H7 (cell line): ENCODE data around the gene KLF6. TPM values are rescaled to one million over a fixed set of nuclear protein-coding genes. Genes with fewer than 3 reads are reported as not detected.

Experiments used
- DNase-seq: peaks from one replicate; pipeline ENCODE4 v3.0.0; 2012
- H3K27me3 ChIP-seq: 2 replicates; pipeline ENCODE4 v1.6.0; 2011; ENCODE audit warnings: mild to moderate bottlenecking, low read length; ENCODE audit not compliant: control insufficient read depth, insufficient read depth
- H3K36me3 ChIP-seq: replicated peaks from 2 replicates; pipeline ENCODE4 v1.5.1; 2011; ENCODE audit warnings: low read length; ENCODE audit not compliant: control insufficient read depth, insufficient read depth
- H3K4me3 ChIP-seq: 2 replicates; pipeline ENCODE4 v1.5.1; 2011; ENCODE audit warnings: low read depth, mild to moderate bottlenecking, control low read depth, low read length, moderate library complexity; ENCODE audit not compliant: insufficient read depth
- total RNA-seq: library from RNA; depleted of rRNA; stranded (reverse); fragments of >200 nt; shearing (Covaris generic); gene quantifications from 2 replicates; pipeline ENCODE4 v1.2.3, GENCODE V29; 2014

The KLF6 gene
- total RNA-seq, 1 experiment from 2014 or later: 7.6 TPM

DNA sequence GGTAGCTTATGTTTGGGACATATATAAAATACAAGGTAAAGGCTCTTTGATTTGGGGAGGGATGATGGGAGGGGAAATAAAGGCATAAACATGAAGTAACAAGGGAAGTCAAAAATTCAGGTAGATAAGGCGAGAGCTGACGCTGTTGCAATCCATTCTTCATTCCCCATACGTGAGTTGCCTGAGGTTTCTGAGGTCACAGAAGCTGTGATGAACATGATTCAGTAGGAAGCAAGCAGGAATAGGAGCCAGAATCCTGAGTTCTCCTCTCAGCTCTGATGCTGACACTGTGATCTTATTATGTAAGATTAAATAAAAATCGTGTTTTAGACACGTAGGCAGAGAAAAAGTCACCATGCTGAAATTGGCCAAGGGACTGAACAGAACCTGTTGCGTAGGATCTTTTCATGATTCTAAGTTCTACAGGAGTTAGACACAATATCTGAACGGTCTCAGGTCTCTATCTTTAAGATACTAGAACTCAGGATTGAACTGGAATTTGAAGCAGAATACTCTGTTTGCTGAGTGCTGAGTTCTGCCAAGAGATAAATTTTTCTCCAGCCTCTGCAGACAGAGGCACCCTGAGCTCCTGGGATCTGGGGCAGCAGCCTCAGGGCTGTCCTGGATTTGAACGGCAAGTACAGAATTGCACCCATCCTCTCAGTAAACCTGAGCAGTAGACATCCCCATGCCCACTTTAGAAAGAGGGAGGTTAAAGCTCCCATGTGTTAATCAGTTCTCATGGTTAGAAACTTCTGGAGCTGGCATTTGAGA, 21.0 kb downstream of the KLF6 start:
- Histone ChIP-seq H3K4me3 (no peak overlapping the region), H3K36me3 (no peaks in the 10 kb centered on the region), H3K27me3 (no peaks in the 10 kb centered on the region; the same call in 1 of the 2 replicates)
- DNase-seq: no peak

- Histone ChIP-seq H3K4me3 (no peak overlapping the region), H3K27me3 (no peaks in the 10 kb centered on the region; the same call in 1 of the 2 replicates), H3K36me3 (no peaks in the 10 kb centered on the region)
- DNase-seq: no peak
Observed at GRCh38 chr10:3763035-3763456, 22.0 kb downstream of the KLF6 start.

GRCh38 chr10:3762309-3762708, 22.7 kb downstream of the KLF6 start:
- no peak for DNase-seq
- Histone ChIP-seq H3K27me3 (no peaks in the 10 kb centered on the region; the same call in 1 of the 2 replicates), H3K4me3 (no peak overlapping the region), H3K36me3 (no peaks in the 10 kb centered on the region)

GRCh38 chr10:3761904-3762303, 23.1 kb downstream of the KLF6 start:
- no peaks in the 10 kb centered on the region for H3K36me3 ChIP-seq
- no peaks in the 10 kb centered on the region; the same call in 1 of the 2 replicates for H3K27me3 ChIP-seq
- no peak overlapping the region for H3K4me3 ChIP-seq
- DNase-seq: peak; percentile 76

- no peaks in the 10 kb centered on the region; the same call in 1 of the 2 replicates for H3K27me3 ChIP-seq
- no peaks in the 10 kb centered on the region for H3K36me3 ChIP-seq
Observed at GRCh38 chr10:3761021-3761686, 23.9 kb downstream of the KLF6 start.

DNA sequence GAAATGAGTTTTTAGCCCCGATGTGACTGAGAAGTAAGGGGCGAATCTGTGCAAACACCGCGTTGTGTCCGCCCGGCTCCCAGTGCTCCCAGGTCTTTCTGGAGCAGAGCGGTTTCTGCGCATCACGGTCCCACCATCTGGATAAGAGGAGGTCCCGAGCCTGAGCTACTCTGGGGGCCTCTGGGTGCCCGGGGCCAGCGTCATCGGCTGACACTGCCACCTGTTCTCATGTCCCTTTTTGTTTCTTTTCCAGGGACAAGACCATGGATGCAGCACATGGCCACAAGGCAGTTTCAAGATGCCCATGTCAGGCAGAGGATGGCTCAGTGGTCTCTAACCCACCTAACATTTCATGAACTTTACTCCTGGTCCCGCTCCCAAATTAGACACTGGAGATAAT, 24.9 kb downstream of the KLF6 start:
- H3K4me3 ChIP-seq: no peak overlapping the region
- H3K27me3 ChIP-seq: no peaks in the 10 kb centered on the region; the same call in 1 of the 2 replicates
- no peak for DNase-seq
- no peaks in the 10 kb centered on the region for H3K36me3 ChIP-seq

More at GRCh38 chr10:3761021-3761686, 23.9 kb downstream of the KLF6 start:
- no peak for DNase-seq
- no peak overlapping the region for H3K4me3 ChIP-seq

GRCh38 chr10:3759397-3759796, 25.6 kb downstream of the KLF6 start:
- H3K27me3 ChIP-seq: no peaks in the 10 kb centered on the region; the same call in 1 of the 2 replicates

DNA sequence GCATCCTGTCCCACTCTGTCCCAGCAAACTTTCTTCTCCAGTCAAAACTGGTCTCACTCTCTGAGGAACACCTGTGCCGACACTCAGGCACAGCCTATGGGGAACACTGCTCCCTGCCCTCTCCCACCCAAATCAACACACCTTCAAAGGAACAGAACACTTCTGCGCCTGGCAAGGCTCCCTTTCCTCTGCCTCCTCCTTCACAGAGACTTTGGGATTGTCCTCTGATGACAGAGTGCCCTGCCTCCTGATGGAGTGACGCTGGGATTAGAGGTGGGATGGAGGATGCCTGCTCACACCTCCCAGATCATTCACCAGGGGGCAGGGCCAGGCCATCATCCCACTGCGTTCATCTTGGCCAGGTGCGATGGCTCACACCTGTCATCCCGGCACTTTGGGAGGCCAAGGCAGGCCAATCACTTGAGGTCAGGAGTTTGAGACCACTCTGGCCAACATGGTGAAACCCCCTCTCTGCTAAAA, 26.5 kb downstream of the KLF6 start:
- H3K27me3 ChIP-seq: no peaks in the 10 kb centered on the region; the same call in 1 of the 2 replicates
- peak; percentile 55 for DNase-seq

More at GRCh38 chr10:3759397-3759796, 25.6 kb downstream of the KLF6 start:
- no peak overlapping the region for H3K4me3 ChIP-seq
- DNase-seq: no peak
- no peaks in the 10 kb centered on the region for H3K36me3 ChIP-seq

DNA sequence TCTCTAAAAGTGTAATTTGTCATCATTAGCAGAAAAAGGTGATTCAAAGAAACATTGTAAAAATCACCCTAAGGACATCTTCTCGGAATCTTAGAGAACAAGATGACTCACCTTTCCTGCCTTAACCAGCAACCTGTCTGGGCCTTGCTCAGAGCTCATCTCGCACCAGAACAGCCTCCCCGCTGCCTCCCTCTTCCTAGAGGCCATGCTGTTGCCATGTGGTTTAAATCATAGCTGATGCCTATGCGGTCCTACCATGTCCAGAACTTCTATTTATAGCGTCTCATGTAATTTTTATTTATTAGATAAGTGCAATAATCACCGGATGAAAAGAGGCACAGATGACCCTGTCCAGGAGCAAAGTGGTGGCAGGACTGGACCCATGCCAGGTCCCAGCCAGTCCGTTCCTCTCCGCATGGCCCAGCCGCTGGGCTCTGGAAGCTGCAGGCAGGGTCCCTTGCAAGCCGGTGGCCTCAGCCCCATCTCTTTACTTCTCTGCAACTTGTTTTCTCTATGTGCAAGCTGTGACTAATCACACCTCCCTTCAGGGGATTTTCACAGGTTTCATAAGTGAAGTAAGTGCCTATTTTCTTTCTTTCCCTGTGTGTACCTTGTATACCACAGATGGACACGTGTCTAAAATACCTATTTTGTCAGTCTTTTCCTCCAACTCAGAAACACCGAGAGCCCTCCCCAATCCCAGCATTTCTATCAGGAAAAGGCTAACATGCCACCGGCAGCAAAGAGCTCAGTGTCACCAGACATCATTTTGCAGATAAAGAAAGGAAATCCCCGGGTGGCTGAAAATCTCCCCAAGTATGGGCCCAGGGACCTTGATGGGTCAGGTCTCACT, 27.1 kb downstream of the KLF6 start:
- Histone ChIP-seq H3K27me3 (no peaks in the 10 kb centered on the region; the same call in 1 of the 2 replicates), H3K4me3 (no peak overlapping the region), H3K36me3 (no peaks in the 10 kb centered on the region)
- DNase-seq: no peak

More for the DNA sequence above, 26.5 kb downstream of the KLF6 start:
- H3K36me3 ChIP-seq: no peaks in the 10 kb centered on the region
- H3K4me3 ChIP-seq: no peak overlapping the region

DNA sequence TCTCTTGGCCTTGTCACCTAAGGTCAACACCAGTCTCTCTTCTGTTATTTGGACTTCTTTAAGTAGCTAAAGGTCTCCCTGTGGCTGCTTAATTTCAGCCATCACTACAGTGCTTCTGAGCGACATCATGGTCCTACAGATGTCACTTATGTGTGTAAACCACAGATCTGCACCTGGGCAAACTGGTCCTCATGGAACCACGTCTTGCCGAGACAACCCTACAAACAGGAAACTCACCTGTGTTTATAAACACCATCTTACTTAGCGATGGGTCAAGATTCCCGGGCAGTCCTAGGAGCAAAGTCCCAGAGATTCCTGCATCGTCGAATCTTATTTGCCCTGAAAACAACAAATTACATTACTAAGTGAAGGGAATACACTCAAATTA, 27.8 kb downstream of the KLF6 start:
- no peaks in the 10 kb centered on the region; the same call in 1 of the 2 replicates for H3K27me3 ChIP-seq
- H3K36me3 ChIP-seq: no peaks in the 10 kb centered on the region
- H3K4me3 ChIP-seq: no peak overlapping the region
- no peak for DNase-seq

GRCh38 chr10:3756360-3756740, 28.7 kb downstream of the KLF6 start:
- no peak for DNase-seq
- Histone ChIP-seq H3K36me3 (no peaks in the 10 kb centered on the region), H3K4me3 (no peak overlapping the region), H3K27me3 (no peaks in the 10 kb centered on the region; the same call in 1 of the 2 replicates)

DNA sequence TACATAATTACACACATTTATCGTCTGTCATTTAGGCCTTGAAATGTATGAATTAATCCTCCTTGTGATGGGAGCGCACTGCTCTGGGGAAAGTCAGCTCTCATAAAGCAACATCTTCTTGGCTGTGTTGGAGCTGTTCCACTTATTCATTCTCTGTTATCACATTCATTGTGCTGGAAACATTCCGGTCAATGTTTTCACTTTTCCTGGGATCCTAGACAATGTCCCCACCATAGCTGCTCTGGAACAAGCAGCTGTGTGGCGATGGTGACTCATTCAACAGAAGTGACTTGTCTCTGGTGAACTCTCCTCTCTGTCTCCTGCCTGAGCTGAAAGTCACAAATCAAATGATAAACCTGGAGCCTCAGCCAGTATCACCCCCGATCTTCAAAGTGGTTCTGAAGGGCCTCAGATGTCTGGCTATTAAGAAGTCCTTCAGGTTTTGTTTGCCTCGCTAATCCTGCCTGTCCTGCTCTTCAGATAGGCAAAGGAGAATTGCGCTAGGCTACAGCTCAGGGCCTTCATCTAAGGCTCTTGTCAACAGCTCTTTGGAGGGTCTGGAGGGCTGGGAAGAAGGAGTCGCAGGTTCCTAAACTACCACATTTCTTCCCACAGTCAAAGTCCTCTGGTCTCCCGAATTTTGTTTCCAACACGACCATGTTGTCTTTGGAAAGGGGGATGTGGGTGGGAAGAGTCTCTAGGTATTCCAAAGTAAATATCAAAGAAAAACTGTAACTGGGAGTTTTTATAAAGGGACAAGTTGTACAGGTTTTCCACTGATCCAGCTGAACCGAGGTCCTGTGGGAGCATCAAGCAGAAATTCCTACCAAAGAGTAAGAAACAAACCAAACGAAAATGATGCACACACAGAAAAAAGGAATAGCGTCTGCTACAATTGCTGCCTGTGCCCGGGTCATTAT, 29.3 kb downstream of the KLF6 start:
- no peak overlapping the region for H3K4me3 ChIP-seq
- DNase-seq: no peak
- H3K27me3 ChIP-seq: no peaks in the 10 kb centered on the region; the same call in 1 of the 2 replicates
- H3K36me3 ChIP-seq: no peaks in the 10 kb centered on the region

GRCh38 chr10:3754727-3755439, 30.1 kb downstream of the KLF6 start:
- no peak for DNase-seq
- Histone ChIP-seq H3K36me3 (no peaks in the 10 kb centered on the region), H3K27me3 (no peaks in the 10 kb centered on the region; the same call in 1 of the 2 replicates), H3K4me3 (no peak overlapping the region)
